Muscle of leg (tissue), 11 donors: ENCODE measurements around the gene S100A3. TPM values are rescaled to one million over a fixed set of nuclear protein-coding genes. Genes with fewer than 3 reads are reported as not detected.
"Not testable (repeated sequence)": the region's sequence is repeated elsewhere in the genome, so short reads cannot be mapped to it uniquely, and the experiment has no call there.

Experiments used
- DNase-seq: peaks from one replicate; pipeline ENCODE4 v3.0.0; 2013
- H3K27ac ChIP-seq: one replicate; pipeline ENCODE4 v1.5.1; 2013; ENCODE audit warnings: mild to moderate bottlenecking, low read length, control low read depth
- H3K27me3 ChIP-seq: one replicate; pipeline ENCODE4 v1.6.1; 2013; ENCODE audit warnings: low read length; ENCODE audit not compliant: control insufficient read depth, insufficient read depth
- H3K36me3 ChIP-seq: one replicate; pipeline ENCODE4 v1.6.1; 2013; ENCODE audit warnings: low read length; ENCODE audit not compliant: control insufficient read depth, insufficient read depth
- H3K4me1 ChIP-seq: one replicate; pipeline ENCODE4 v1.6.1; 2013; ENCODE audit warnings: low read length; ENCODE audit not compliant: control insufficient read depth, insufficient read depth
- H3K4me3 ChIP-seq: one replicate; pipeline ENCODE4 v1.5.1; 2013; ENCODE audit warnings: low read length, control low read depth
- H3K9me3 ChIP-seq: replicated peaks from 2 replicates; pipeline ENCODE4 v1.6.1; 2013; ENCODE audit warnings: low read depth, low read length; ENCODE audit not compliant: control insufficient read depth
- WGBS: methylation state at CpG from one replicate; pipeline ENCODE4 v1.1.5; 2013; ENCODE audit warnings: missing lambda C conversion rate; ENCODE audit not compliant: insufficient coverage; 5-methylcytosine and 5-hydroxymethylcytosine counted together
- polyA plus RNA-seq, 8 donors: library from polyadenylated mRNA; unstranded; fragments of 120-200 nt; gene quantifications; one replicate each; pipeline versions ENCODE4 v1.2.1 to v1.2.3, GENCODE V29; 2013; ENCODE audit warnings: inconsistent platforms in 1 of 8, low replicate concordance in 1 of 8; ENCODE audit not compliant: insufficient read length in 8 of 8, insufficient read depth in 1 of 8
- total RNA-seq: library from RNA; stranded (reverse); fragments of 120-200 nt; gene quantifications from one replicate; pipeline ENCODE4 v1.2.4, GENCODE V29; 2013

The S100A3 gene
- total and polyA plus RNA-seq, 9 donors: 0.30 to 1.4 (median 0.66) TPM

DNA sequence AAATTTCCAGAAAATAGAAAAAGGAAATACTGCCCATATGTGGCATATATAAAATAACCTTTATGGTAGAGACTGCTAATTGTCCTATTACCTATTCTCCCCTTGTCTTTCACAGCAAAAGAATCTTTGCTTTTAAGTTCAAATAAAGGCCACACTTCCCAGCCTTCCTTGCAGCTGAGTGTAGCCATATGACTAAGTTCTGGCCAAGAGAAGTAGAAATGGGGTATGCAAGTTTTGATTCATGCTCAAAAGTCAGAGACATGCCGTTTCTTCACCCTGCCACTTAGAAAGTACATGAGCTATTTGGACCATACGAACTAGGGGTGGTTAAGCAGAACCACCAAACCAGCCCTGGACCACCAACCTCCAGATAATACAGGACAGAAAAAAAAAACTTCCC lies 34.9 kb upstream of the S100A3 start:
- Histone ChIP-seq H3K27ac (no peak overlapping the region), H3K4me1 (no peaks in the 10 kb centered on the region), H3K36me3 (no peaks in the 10 kb centered on the region), H3K27me3 (no peaks in the 10 kb centered on the region), H3K9me3 (no peaks in the 10 kb centered on the region), H3K4me3 (no peak overlapping the region)
- WGBS: 56% methylated on average over 2 of the region's 2 CpGs
- no peak for DNase-seq

DNA sequence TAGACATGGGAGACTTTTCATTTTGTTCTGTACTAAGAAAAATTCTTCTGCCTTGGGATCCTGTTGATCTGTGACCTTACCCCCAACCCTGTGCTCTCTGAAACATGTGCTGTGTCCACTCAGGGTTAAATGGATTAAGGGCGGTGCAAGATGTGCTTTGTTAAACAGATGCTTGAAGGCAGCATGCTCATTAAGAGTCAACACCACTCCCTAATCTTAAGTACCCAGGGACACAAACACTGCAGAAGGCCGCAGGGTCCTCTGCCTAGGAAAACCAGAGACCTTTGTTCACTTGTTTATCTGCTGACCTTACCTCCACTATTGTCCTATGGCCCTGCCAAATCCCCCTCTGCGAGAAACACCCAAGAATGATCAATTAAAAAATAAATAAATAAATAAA lies 34.5 kb upstream of the S100A3 start:
- H3K9me3 ChIP-seq, H3K27ac ChIP-seq, DNase-seq, H3K27me3 ChIP-seq, H3K4me3 ChIP-seq, H3K36me3 ChIP-seq, H3K4me1 ChIP-seq: not testable (repeated sequence)
- WGBS: no CpG with 5 or more reads among the region's 3 CpGs

DNA sequence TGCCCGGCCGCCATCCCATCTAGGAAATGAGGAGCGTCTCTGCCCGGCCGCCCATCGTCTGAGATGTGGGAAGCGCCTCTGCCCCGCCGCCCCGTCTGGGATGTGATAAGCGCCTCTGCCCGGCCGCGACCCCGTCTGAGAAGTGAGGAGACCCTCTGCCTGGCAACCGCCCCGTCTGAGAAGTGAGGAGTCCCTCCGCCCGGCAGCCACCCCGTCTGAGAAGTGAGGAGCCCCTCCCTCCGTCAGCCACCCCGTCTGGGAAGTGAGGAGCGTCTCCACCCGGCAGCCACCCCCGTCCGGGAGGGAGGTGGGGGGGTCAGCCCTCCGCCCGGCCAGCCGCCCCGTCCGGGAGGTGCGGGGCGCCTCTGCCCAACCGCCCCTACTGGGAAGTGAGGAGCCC lies 33.8 kb upstream of the S100A3 start:
- WGBS: 92% methylated on average over 20 of the region's 34 CpGs
- not testable (repeated sequence) for H3K27me3 ChIP-seq, H3K27ac ChIP-seq, H3K4me3 ChIP-seq, H3K9me3 ChIP-seq, H3K36me3 ChIP-seq, H3K4me1 ChIP-seq, DNase-seq

DNA sequence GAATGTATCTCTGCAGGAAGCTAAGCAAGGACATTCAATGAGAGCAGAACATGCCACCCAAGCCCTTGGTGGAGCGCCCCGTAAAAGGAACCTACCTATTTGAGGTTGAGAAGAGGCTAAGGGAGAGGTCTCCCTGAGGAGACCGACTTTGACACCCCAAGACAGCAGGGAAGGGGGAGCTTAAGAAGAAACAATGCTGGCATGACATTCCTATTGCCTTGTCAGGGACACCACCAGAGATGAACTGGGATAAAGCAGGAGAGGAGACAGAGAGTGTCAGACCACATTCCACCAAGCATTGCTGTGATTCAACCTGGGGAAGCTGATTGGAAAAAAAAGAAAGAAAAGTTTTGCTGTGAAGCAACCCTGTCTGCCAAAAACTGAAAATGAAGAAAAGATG lies 29.9 kb upstream of the S100A3 start:
- no peak for DNase-seq
- Histone ChIP-seq H3K27me3 (peaks cover 2% of the 10 kb centered on the region), H3K27ac (no peak overlapping the region), H3K36me3 (no peaks in the 10 kb centered on the region), H3K4me1 (no peaks in the 10 kb centered on the region), H3K4me3 (no peak overlapping the region), H3K9me3 (no peaks in the 10 kb centered on the region)
- WGBS: 82% methylated on average over 3 of the region's 3 CpGs

DNA sequence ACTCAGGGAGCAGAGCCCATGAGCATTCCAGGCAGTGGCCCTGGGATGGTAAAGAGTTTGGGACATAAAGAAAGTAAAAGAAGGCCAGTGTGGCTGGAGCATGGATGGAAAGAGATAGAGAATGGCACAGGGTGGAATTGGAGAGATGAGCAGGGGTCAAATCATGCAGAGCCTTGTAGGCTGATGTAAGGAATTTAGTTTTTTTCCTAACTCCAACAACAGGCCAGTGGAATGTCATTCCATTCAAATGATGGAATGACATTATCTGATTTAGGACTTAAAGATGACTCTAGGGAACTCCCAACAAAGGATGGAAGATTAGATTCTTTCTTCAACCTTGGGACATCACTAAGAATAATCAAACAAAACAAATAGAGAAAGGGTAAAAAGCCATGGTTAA lies 29.4 kb upstream of the S100A3 start:
- H3K9me3 ChIP-seq: no peaks in the 10 kb centered on the region
- H3K36me3 ChIP-seq: no peaks in the 10 kb centered on the region
- no peak overlapping the region for H3K27ac ChIP-seq
- peaks cover 2% of the 10 kb centered on the region for H3K27me3 ChIP-seq
- no peak for DNase-seq
- H3K4me3 ChIP-seq: no peak overlapping the region
- no peaks in the 10 kb centered on the region for H3K4me1 ChIP-seq

DNA sequence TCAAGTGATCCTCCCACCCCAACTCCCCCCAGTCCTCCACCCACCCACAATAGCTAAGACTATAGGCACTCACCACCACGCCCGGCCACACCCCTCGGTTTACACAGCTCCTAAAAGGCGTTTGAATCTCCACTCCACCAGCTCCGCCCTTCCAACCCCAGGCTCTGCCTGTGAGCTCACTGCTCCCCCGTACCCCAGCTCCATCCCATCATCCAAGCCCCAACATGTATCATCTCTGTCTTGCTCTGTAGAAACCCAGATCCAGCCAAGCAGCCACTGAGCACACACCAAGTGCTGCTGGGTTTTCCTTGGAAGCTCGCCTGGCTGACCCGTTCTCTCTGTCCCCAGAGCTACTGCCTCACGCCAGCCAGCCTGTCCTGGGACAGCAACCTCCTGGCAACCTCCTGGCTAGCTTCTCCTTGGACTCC lies 28.6 kb upstream of the S100A3 start:
- peaks cover under 1% of the 10 kb centered on the region for H3K4me1 ChIP-seq
- 56% methylated on average over 9 of the region's 9 CpGs for WGBS
- no peaks in the 10 kb centered on the region for H3K9me3 ChIP-seq
- H3K36me3 ChIP-seq: no peaks in the 10 kb centered on the region
- peaks cover 2% of the 10 kb centered on the region for H3K27me3 ChIP-seq
- no peak overlapping the region for H3K27ac ChIP-seq
- DNase-seq: no peak
- no peak overlapping the region for H3K4me3 ChIP-seq

DNA sequence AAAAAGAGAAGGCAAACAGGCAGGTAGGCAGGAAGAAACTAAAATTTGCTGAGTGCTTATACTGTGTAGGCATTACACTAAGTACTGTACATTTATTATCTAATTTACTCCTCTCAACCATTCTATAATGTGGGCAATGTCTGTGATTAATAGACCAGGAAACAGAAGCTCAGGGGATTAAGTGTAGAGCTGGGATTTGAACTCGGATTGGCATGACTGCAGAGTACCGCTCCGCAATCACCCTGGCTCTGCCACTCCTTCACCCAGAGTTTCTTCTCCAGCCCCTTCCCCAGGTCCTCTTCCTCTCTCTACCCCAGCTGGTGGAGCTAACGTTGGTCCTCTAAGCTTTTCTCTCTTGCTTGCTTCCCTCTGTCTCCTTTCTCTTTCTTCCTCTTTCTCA lies 28.1 kb upstream of the S100A3 start:
- Histone ChIP-seq H3K4me3 (no peak overlapping the region), H3K9me3 (no peaks in the 10 kb centered on the region), H3K36me3 (no peaks in the 10 kb centered on the region), H3K4me1 (peaks cover 4% of the 10 kb centered on the region), H3K27me3 (peaks cover 2% of the 10 kb centered on the region), H3K27ac (no peak overlapping the region)
- no peak for DNase-seq
- WGBS: 100% methylated on average over 1 of the region's 4 CpGs

DNA sequence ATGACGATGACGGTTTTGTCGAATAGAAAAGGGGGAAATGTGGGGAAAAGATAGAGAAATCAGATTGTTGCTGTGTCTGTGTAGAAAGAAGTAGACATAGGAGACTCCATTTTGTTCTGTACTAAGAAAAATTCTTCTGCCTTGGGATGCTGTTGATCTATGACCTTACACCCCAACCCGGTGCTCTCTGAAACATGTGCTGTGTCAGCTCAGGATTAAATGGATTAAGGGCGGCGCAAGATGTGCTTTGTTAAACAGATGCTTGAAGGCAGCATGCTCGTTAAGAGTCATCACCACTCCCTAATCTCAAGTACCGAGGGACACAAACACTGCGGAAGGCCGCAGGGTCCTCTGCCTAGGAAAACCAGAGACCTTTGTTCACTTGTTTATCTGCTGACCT lies 26.4 kb upstream of the S100A3 start:
- H3K27ac ChIP-seq, DNase-seq, H3K4me3 ChIP-seq, H3K9me3 ChIP-seq, H3K27me3 ChIP-seq, H3K4me1 ChIP-seq, H3K36me3 ChIP-seq: not testable (repeated sequence)
- no CpG with 5 or more reads among the region's 10 CpGs for WGBS

DNA sequence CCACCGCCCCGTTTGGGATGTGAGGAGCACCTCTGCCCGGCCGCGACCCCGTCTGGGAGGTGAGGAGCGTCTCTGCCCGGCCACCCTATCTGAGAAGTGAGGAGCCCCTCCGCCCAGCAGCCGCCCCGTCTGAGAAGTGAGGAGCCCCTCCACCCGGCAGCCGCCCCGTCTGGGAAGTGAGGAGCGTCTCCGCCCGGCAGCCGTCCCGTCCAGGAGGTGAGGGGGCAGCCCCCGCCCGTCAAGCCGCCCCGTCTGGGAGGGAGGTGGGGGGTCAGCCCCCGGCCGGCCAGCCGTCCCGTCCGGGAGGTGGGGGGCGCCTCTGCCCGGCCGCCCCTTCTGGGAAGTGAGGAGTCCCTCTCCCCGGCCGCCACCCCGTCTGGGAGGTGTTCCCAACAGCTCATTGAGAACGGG lies 26.0 kb upstream of the S100A3 start:
- not testable (repeated sequence) for H3K4me3 ChIP-seq, H3K4me1 ChIP-seq, H3K27ac ChIP-seq, H3K27me3 ChIP-seq, H3K9me3 ChIP-seq, H3K36me3 ChIP-seq, DNase-seq
- WGBS: 87% methylated on average over 20 of the region's 35 CpGs

DNA sequence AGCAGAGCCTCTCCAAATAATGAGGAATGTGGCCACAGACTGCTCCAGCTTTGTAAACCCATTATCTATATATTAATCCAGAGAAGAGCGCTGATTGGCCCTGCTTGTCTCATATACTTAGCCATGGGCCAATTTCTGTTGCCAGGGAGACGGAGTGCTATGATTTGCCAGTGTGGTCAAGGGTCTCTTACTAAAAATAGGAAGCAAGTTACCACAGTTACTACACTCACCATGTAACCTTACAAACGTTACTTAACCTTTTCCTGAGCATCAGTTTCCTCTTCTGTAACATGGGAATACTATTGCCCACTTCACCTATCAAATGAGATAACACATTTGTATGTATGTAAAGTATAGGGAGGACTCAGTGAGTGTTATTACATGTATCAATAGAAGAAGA lies 24.3 kb upstream of the S100A3 start:
- Histone ChIP-seq H3K27ac (no peak overlapping the region), H3K4me1 (peaks cover 9% of the 10 kb centered on the region)
- WGBS: no CpG with 5 or more reads among the region's 3 CpGs

DNA sequence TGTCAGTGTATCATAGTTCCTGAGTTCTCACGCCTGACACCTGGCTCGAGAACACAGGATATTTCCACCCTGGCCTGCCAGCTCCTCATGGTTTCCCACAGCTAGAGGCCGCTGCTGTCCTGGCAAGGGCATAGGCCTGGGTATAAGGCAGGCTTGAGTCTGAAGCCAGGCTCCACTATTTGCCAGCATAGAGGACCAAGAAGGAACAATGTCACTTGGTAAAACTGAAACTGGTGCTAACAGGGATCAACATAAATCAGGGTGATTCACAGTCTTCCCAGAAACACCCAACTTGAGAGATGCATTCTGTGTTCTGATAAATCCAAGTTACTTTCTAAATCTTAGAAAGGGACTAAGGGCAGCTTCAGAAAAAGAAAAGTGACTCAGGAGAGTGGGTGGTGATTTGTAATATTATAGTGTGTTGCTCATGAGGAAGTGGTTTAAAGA lies 23.5 kb upstream of the S100A3 start:
- peak; percentile 78 for DNase-seq
- peaks cover under 1% of the 10 kb centered on the region for H3K27me3 ChIP-seq
- H3K4me1 ChIP-seq: peaks cover 17% of the 10 kb centered on the region
- no peak overlapping the region for H3K27ac ChIP-seq
- no peaks in the 10 kb centered on the region for H3K36me3 ChIP-seq
- H3K4me3 ChIP-seq: no peak overlapping the region
- WGBS: 40% methylated on average over 1 of the region's 3 CpGs
- no peaks in the 10 kb centered on the region for H3K9me3 ChIP-seq

More for the DNA sequence above, 24.3 kb upstream of the S100A3 start:
- H3K4me3 ChIP-seq: no peak overlapping the region
- H3K9me3 ChIP-seq: no peaks in the 10 kb centered on the region
- DNase-seq: no peak
- peaks cover 2% of the 10 kb centered on the region for H3K27me3 ChIP-seq
- H3K36me3 ChIP-seq: no peaks in the 10 kb centered on the region
